Measurements from ENCODE around the gene IFT88. TPM values are rescaled to one million over a fixed set of nuclear protein-coding genes. Genes with fewer than 3 reads are reported as not detected.

Gene IFT88, protein sequence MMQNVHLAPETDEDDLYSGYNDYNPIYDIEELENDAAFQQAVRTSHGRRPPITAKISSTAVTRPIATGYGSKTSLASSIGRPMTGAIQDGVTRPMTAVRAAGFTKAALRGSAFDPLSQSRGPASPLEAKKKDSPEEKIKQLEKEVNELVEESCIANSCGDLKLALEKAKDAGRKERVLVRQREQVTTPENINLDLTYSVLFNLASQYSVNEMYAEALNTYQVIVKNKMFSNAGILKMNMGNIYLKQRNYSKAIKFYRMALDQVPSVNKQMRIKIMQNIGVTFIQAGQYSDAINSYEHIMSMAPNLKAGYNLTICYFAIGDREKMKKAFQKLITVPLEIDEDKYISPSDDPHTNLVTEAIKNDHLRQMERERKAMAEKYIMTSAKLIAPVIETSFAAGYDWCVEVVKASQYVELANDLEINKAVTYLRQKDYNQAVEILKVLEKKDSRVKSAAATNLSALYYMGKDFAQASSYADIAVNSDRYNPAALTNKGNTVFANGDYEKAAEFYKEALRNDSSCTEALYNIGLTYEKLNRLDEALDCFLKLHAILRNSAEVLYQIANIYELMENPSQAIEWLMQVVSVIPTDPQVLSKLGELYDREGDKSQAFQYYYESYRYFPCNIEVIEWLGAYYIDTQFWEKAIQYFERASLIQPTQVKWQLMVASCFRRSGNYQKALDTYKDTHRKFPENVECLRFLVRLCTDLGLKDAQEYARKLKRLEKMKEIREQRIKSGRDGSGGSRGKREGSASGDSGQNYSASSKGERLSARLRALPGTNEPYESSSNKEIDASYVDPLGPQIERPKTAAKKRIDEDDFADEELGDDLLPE
- total RNA-seq (2022; extraction: Qiagen RNA extraction; ENCODE audit: low read depth) = 7.1 to 10.6 TPM (median 9.7 TPM) in 5 replicates

DNA sequence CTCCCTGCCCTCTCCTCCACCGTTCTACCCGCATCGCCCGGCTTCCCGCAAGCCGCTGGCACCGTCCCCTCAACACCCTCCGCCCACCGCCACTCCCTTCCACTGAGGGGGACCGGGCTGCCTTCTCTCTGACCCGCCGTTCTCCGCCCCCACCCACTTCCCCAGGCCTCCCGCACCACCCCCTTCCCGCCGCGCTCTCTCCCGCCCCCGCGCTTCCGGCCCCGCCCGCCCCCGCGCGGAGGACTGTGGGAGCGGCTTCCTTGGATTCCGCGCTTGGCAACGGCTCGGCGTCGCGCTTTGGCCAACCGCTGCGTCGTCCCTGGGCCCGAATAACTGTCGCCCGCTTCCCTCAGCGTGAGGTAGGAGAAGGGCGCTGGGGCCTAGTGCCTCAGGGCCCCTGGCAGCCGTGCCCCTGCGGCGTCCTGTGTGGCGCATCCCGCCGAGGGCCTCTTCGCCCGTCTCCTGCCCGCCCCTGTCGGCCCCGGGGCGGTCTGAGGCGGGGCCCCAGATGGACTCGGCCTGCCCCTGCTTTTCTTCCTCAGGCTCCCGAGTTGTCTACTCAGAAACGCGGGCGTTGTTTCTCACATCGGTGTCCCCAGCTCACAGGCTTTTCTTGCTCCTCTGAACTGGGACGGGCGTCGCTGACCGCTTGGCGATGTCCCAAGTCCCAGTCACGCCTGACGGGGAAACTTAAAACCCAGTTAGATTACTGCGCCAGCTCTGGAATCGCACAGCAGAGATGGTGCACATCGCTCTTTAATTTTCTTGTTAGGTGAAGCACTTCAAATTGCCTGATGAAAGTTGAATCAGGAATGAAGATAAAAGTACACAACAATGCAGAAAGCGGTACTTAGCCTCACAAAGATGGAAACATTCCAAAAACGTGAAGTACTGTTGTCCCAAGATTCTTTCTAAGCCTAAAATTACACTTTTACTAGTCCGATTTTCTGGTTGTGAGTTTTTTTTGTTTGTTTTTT lies at the start of gene IFT88:
Gene IFT88, plus strand, starts transcription at position 260 of the 977 bp plus-strand sequence. CDS start 7,229 bp downstream, outside the sequence.

DNA sequence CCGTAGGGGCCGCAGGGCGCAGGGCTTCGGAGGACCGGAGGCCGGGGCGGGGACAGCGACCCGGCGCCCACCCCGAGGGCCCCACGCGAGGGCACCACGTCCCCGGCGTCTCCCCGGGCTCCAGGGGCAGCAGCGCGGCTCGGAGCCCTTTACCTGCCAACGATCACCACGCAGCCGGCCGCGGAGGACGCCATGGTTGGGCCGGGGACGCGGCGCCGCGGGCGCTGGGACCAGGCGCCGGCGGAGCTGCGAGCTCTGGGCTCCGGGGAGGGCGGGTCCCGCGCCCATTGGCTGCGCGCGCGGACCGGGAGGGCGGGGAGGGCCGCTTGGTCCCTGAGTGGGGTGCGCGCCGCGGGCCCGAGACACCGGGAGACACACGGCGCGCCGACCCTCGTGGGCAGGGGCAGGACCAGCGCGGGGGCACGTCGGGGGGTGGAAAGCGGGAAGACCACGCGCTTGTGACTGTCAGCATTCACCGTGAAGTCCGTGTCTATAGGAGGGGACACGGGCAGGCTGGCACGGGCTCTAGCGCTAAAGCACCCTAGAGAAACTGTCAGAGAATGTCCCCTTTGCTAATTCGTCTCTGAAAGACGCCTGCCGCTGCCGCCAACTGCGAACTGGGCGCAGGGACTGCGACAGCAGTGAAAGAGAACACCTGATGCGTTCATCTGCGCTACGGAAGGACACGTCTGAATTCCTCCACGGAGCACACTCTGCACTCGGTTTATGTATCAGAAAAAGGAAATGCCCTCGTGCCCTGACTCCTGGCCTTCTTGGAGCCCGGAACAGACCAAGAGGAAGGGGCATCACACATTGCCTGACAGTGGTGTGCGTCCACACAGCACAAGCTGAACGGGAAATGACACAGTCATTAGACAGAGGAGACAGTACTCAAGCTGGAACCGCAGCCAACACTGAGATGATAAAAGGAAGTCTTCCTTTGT lies 41.1 kb upstream of the IFT88 start, which contains the start of gene CRYL1:
Gene CRYL1, minus strand, starts transcription at position 257 of the 944 bp plus-strand sequence. Its CDS starts 63 bp downstream, at position 194.

DNA sequence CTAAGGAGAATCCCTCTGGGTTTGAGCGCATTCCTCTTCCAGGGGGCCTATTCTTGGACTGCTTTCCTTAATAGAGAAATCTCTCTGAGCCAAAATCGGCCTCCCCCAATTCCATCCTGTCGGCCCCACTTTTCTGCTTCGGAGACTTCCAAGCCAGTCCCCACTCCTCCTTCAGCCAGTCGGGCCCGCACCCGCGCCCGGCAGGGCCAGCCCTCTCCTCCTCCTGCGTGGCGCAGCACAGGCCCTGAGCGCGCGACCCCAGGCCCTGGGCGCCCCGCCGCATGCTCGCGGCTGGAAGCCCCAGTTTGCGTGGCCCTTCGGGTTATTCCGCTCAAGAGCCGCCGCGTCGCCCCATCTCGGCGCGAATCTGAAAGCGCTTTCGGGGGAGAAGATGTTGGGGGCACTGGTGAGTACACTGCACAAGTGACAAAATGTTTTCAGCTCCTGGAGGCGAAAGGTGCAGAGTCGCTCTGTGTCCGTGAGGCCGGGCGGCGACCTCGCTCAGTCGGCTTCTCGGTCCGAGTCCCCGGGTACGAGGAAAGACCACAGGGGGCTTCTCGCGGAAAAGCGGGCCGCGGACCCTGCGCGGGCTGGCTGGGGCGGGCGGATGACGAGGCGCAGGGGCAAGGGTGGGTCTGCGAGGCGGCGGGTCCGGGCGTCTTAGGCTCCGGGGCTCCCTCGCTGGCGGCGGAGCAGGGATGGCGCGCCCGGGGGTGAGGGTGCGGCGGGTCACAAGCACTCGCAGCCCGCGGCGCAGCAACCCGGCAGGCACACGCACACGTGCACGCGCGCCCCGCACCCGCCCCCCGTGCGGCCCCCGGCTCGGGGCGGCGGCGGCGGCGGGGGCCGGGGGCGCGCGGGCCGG lies 136.2 kb downstream of the IFT88 start, which contains the start of gene IL17D:
Gene IL17D, plus strand, starts transcription at position 785 of the 865 bp plus-strand sequence. CDS start 303 bp downstream, outside the sequence.

Other genes with a start within 250 kb of the IFT88 start
- 5.7 to 6.8 TPM (median 6.3 TPM) in 5 replicates for gene CRYL1, start 41.3 kb upstream of the IFT88 start, total RNA-seq (2022; extraction: Qiagen RNA extraction; ENCODE audit: low read depth)
- 1.00 to 1.6 TPM (median 1.5 TPM) in 5 replicates for gene IL17D, start 136.5 kb downstream of the IFT88 start, total RNA-seq (2022; extraction: Qiagen RNA extraction; ENCODE audit: low read depth)
- gene EEF1AKMT1, start 206.8 kb downstream of the IFT88 start, total RNA-seq (2022; extraction: Qiagen RNA extraction; ENCODE audit: low read depth) = 4.5 to 5.4 TPM (median 5.0 TPM) in 5 replicates

Measured in A549 treated with GW870086 at 1 μM for 4 hours (cell line).